Thoracic aorta (tissue), 2 donors: ENCODE data around the gene HOXA2. TPM values are rescaled to one million over a fixed set of nuclear protein-coding genes. Genes with fewer than 3 reads are reported as not detected.

Experiments used
- ATAC-seq: fragments of 150-250 bp; one replicate; pipeline ENCODE4 v1.8.0; 2017; ENCODE audit warnings: low read depth; ENCODE audit not compliant: insufficient number of reproducible peaks, low FRiP score
- DNase-seq: peaks from one replicate; pipeline ENCODE4 v3.0.0-alpha.2; 2020; ENCODE audit warnings: low spot score
- H3K27ac ChIP-seq, 2 donors: fragments of 200-600 bp; sonication (generic); 1 replicate in 1 of 2; 2 replicates in 1 of 2; pipeline ENCODE4 v1.5.1; 2016; ENCODE audit warnings: mild to moderate bottlenecking in 2 of 2, moderate library complexity in 2 of 2
- H3K27me3 ChIP-seq: fragments of 200-600 bp; sonication (generic); replicated peaks from 2 replicates; pipeline ENCODE4 v1.6.0; 2016; ENCODE audit warnings: mild to moderate bottlenecking; ENCODE audit not compliant: insufficient read depth
- H3K36me3 ChIP-seq: fragments of 200-600 bp; sonication (generic); one replicate; pipeline ENCODE4 v1.5.1; 2016
- H3K4me1 ChIP-seq, 2 donors: fragments of 200-600 bp; sonication (generic); 1 replicate in 1 of 2; 2 replicates in 1 of 2; pipeline versions ENCODE4 v1.5.1 to v1.6.0; 2016; ENCODE audit warnings: low read depth in 2 of 2, mild to moderate bottlenecking in 1 of 2; ENCODE audit not compliant: control insufficient read depth in 1 of 2
- H3K4me3 ChIP-seq: fragments of 200-600 bp; sonication (generic); 2 replicates; pipeline ENCODE4 v1.5.1; 2016; ENCODE audit warnings: mild to moderate bottlenecking
- H3K9me3 ChIP-seq: fragments of 200-600 bp; sonication (generic); 2 replicates; pipeline ENCODE4 v1.5.1; 2016
- CTCF ChIP-seq: fragments of 200-600 bp; sonication (generic); IDR thresholded peaks from one replicate; pipeline ENCODE4 v1.5.1; 2019; ENCODE audit warnings: antibody characterized with exemption
- total RNA-seq, 2 donors: library from RNA; depleted of rRNA; stranded (reverse); fragments of >200 nt; gene quantifications; one replicate each; pipeline versions ENCODE4 v1.1.0 to v1.2.3, GENCODE V29; 2016

HOXA2 gene
- total RNA-seq, 2 donors from 2014 or later = 3.4 to 4.6 TPM

DNA sequence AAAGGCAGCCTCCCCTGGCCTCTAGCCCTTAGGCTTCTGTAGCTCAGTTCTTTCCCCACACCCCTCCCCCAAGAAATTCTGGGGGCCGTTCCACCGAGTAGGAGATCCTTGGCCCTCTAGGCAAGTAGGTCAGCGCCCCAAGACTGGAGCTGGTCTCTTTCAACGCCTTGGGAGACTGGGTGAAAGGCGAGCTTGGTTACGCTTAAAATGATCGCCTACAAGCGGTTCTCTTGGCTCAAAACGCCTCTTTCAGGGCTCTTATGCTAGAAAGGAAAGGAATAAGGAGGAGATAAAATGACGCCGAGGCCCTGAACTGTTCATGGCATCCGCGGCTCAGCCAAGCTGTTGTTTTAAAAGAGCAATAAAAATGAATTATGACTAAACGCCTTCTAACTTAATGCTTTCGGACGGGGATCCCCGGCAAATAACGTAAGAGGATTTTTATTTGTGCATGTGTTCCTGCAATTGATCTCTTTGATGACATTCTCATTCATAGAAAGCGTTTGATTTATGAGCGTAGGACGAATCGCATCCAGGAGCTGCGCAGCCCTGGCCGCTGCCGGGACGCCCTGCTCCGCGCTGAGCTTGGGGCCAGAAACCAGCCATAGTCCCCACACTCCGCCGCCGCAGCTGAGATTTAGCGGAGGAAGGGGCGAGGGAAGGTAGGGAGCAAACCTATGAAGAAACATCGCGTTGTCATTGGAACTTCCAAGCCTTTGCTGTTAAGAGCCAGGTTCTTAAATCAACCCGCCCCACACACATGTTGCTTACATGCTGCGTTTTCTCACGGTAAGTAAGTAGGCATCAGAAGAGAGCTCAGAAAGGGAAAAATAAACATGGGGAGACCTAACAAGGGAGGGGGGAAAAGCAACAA lies 3.7 kb downstream of the HOXA2 start:
- peaks cover 10 to 36% of the 10 kb centered on the region in 2 donors for H3K4me1 ChIP-seq
- no peak for TF ChIP-seq CTCF
- ATAC-seq (no peak), DNase-seq (no peak)
- no peaks in the 10 kb centered on the region for H3K36me3 ChIP-seq
- H3K27me3 ChIP-seq = no peaks in the 10 kb centered on the region
- H3K4me3 ChIP-seq = peak overlapping the region; percentile 99
- no peaks in the 10 kb centered on the region for H3K9me3 ChIP-seq
- peak overlapping the region; percentile 87 to 96 for H3K27ac ChIP-seq

DNA sequence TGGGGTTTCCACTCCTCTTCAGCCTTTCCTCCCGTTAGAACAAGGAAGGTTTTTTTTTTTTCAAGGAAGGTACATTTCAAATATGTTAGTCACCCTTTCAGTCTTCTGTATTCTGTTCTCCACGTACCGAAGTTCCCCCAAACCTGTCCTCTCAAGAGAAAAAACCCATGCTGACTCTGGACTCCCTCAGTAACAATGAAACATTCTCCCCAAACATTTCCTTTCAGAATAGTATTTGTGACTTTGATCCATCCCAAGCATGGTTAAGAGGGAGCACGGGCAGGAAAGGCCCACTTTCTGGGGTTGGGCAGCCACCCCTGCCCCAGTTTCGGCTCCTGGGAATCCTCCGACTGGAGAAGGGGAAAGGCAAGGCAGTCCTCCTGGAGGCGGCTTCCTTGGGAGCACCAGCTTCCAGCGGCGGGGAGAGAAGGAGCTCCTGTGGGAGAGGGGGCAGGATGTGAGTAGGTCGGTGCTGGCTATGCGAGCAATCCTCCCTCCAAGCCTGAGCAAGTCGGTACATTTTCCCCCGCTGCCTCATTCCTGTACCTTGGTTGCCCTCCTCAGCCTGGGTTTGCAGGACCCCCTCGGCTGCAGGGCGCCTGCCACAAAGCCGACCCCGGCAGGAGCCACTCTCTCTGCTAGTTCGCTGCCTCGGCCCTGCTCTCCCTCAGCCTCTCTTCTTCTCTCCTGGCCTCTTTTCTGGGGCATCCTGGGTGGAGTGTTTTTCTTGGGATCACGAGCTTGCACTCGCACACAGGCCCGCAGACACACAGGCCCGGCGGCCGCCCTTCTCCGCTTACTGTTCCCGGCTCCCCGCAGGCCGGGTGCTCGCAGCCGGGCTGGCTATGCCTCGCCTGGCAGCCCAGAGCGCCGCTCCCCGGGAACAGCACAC lies 4.6 kb downstream of the HOXA2 start:
- peak overlapping the region; percentile 87 to 96 for H3K27ac ChIP-seq
- H3K4me1 ChIP-seq = peaks cover 10 to 35% of the 10 kb centered on the region in 2 donors
- no peaks in the 10 kb centered on the region for H3K9me3 ChIP-seq
- no peaks in the 10 kb centered on the region for H3K27me3 ChIP-seq
- DNase-seq (no peak), ATAC-seq (no peak)
- H3K4me3 ChIP-seq = peak overlapping the region; percentile 99
- TF ChIP-seq CTCF = no peak
- H3K36me3 ChIP-seq = no peaks in the 10 kb centered on the region

DNA sequence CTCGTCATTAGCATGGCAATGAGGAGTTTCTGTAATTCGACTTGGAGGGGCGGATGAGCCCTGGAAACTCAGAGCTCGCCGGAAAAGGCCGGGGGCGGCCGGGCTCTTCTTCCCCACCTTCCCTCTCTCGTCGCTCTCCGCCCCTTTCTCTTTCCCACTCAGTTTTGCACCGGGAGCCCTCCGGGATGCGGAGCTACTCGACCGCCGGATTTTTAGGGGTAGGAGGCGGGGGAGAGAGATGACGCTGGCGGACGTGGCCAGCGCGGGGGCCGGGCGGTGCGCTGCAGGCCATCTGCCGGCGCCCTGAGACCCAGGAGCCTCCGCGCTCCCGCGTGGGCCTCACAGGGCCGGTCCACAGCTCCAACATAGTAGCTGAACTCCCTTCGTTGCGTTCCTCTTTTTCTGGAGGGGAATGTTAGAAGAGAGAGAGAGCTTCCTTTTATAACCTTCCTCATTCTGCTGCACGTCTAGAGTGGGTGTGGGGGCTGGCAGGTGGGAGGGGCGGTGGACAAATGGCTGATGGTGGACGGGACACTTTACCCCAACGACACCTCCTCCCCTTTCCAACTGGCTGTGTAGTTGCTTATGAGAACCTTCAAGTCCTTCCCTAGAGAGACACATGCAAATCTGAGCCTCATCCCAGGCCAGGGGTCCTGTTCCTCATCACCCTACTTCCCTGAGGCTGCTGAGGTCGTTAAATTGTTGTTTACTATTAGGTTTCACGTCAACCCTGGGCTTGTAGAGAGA lies 5.5 kb downstream of the HOXA2 start:
- no peak for DNase-seq
- H3K27me3 ChIP-seq = no peaks in the 10 kb centered on the region
- no peaks in the 10 kb centered on the region for H3K36me3 ChIP-seq

DNA sequence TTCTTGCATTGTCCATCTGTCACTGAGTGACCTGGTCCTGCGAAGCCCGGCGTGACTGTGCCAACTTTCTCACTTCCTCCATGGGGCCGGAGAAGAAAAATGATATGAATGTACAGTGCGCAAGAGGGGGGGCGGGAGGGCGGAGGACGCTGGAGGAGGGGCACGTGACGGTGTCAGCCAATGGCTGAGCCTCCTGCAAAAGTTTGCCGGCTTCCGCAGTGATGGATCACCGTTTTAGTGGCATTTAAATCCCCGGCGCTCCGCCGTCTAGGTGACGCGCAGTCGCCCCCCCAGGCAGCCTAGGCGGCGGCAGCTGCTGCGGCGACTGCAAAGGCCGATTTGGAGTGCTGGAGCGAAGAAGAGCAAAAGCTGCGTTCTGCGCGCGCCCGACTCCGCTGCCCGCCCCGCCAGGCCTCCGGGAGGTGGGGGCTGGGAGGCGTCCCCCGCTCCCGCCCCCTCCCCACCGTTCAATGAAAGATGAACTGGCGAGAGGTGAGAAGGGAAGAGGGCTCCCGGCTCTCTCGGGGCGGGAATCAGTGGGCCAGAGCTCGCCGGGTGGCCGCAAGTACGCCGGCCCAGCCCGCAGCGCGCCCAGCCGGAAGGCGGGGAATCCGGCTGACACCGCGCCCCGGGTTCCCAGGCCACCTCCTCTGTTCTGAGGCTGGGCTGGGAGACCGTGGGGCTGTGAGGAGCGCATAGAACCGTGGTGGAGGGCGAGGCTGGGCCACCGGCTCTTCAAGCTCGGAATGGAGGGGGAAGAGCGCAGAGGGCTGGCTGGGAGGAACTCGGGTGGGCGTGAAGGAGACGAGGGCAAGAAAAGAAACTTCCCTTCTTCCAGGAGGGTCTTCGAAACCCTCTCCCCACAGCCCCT lies 6.4 kb downstream of the HOXA2 start, which contains the start of gene HOXA1:
HOXA1 (minus strand) TSS at position 104 of the 871 bp plus-strand sequence; CDS start at position 16, 88 bp downstream.
- ATAC-seq (peak; percentile 88), DNase-seq (no peak)
- Histone ChIP-seq H3K9me3 (no peaks in the 10 kb centered on the region), H3K36me3 (no peaks in the 10 kb centered on the region), H3K4me1 (peaks cover 10 to 35% of the 10 kb centered on the region in 2 donors), H3K27ac (peak within 1 kb of the TSS; percentile 87 to 96), H3K27me3 (no peaks in the 10 kb centered on the region), H3K4me3 (peak within 1 kb of the TSS; percentile 99)
- TF ChIP-seq CTCF = no peak

More for the DNA sequence above, 5.5 kb downstream of the HOXA2 start:
- no peak for TF ChIP-seq CTCF
- peaks cover 10 to 35% of the 10 kb centered on the region in 2 donors for H3K4me1 ChIP-seq
- H3K9me3 ChIP-seq = no peaks in the 10 kb centered on the region
- H3K4me3 ChIP-seq = peak overlapping the region; percentile 99
- ATAC-seq = no peak
- H3K27ac ChIP-seq = peak overlapping the region; percentile 87 to 96
